A673 (cell line): ENCODE measurements around the gene SLC47A1. TPM values are rescaled to one million over a fixed set of nuclear protein-coding genes. Genes with fewer than 3 reads are reported as not detected.

Source experiments
- BruUV-seq: library from RNA; stranded (reverse); fragments of 400-500 nt; replicated peaks from 2 replicates; lab custom pipeline; 2021; lab: Mats Ljungman, UMichigan
- CTCF ChIA-PET: fragments of 300-600 bp; sonication (Branson Sonifier 250); formaldehyde crosslinking; loops from one replicate; lab custom pipeline; 2022; ENCODE audit warnings: antibody characterized with exemption; lab: Charles Lee
- POLR2A ChIA-PET: fragments of 300-600 bp; sonication (Branson Sonifier 250); formaldehyde crosslinking; loops from one replicate; lab custom pipeline; 2022; ENCODE audit warnings: antibody characterized with exemption; ENCODE audit not compliant: low non-redundant PET; lab: Charles Lee
- DNase-seq: peaks from one replicate; pipeline ENCODE4 v3.0.0-alpha.2; 2015; ENCODE audit warnings: low spot score
- H3K27ac ChIP-seq: fragments of 200-600 bp; sonication (generic); 2 replicates; pipeline ENCODE4 v1.5.1; 2016; ENCODE audit warnings: mixed run types, low read depth, mild to moderate bottlenecking, mixed read lengths, antibody characterized with exemption, low read length; ENCODE audit not compliant: poor library complexity, severe bottlenecking
- H3K27me3 ChIP-seq: fragments of 200-600 bp; sonication (generic); replicated peaks from 2 replicates; pipeline ENCODE4 v1.6.1; 2017; ENCODE audit warnings: mixed run types, low read depth, mild to moderate bottlenecking, mixed read lengths, antibody characterized with exemption, low read length; ENCODE audit not compliant: insufficient read depth, poor library complexity
- H3K36me3 ChIP-seq: fragments of 200-600 bp; sonication (generic); 2 replicates; pipeline ENCODE4 v1.6.1; 2016; ENCODE audit warnings: mixed run types, mild to moderate bottlenecking, mixed read lengths, antibody characterized with exemption, low read length; ENCODE audit not compliant: insufficient read depth, poor library complexity, severe bottlenecking
- H3K4me1 ChIP-seq: fragments of 200-600 bp; sonication (generic); 2 replicates; pipeline ENCODE4 v1.6.1; 2017; ENCODE audit warnings: mixed run types, mild to moderate bottlenecking, mixed read lengths, antibody characterized with exemption, low read length; ENCODE audit not compliant: insufficient read depth, poor library complexity, severe bottlenecking
- H3K4me3 ChIP-seq: fragments of 200-600 bp; sonication (generic); 2 replicates; pipeline ENCODE4 v1.5.1; 2016; ENCODE audit warnings: low read depth, mixed run types, mild to moderate bottlenecking, mixed read lengths, low read length; ENCODE audit not compliant: poor library complexity, severe bottlenecking
- H3K9me3 ChIP-seq: fragments of 200-600 bp; sonication (generic); 2 replicates; pipeline ENCODE4 v1.6.1; 2016; ENCODE audit warnings: mixed run types, low read depth, mild to moderate bottlenecking, mixed read lengths, antibody characterized with exemption, low read length; ENCODE audit not compliant: poor library complexity, severe bottlenecking
- CTCF ChIP-seq: fragments of 300-800, 200-600 bp; sonication (generic); conservative IDR thresholded peaks from 2 replicates; pipeline ENCODE4 v1.5.1; 2017; ENCODE audit warnings: low read depth, mild to moderate bottlenecking, antibody characterized with exemption, low read length, moderate library complexity, mixed read lengths
- EZH2 ChIP-seq: fragments of 200-600 bp; sonication (generic); IDR thresholded peaks from 2 replicates; pipeline ENCODE4 v1.6.1; 2017; ENCODE audit warnings: borderline replicate concordance, low read depth, mild to moderate bottlenecking, mixed read lengths, antibody characterized with exemption, low read length; ENCODE audit not compliant: poor library complexity, severe bottlenecking
- intact Hi-C: fragments of 100-400 bp; cut with micrococcal nuclease; formaldehyde crosslinking; loops from one replicate; pipeline ENCODE4 v1.10.0; 2022; ENCODE audit not compliant: unreplicated experiment
- total RNA-seq: library from RNA; stranded (reverse); gene quantifications from 2 replicates; pipeline ENCODE4 v1.2.3, GENCODE V29; 2021

Gene SLC47A1
- total RNA-seq, 1 experiment from 2014 or later, result 2.1 TPM

GRCh38 chr17:19533036-19533717, 477 bp upstream of the SLC47A1 start:
- no peak for DNase-seq
- no peaks in the 10 kb centered on the region for H3K9me3 ChIP-seq
- peak overlapping the region; percentile 57 for H3K4me3 ChIP-seq
- CTCF ChIA-PET, result no interaction called here
- H3K4me1 ChIP-seq, result no peaks in the 10 kb centered on the region
- H3K36me3 ChIP-seq, result no peaks in the 10 kb centered on the region
- intact Hi-C loops, result no loop called here
- H3K27me3 ChIP-seq, result peaks cover 13% of the 10 kb centered on the region
- H3K27ac ChIP-seq, result no peak overlapping the region
- no peak for TF ChIP-seq EZH2
- BruUV-seq, result no TSS peak
- POLR2A ChIA-PET, result no interaction called here

GRCh38 chr17:19534562-19535149, 1.0 kb downstream of the SLC47A1 start:
- POLR2A ChIA-PET, result no interaction called here

GRCh38 chr17:19537111-19537510, 3.5 kb downstream of the SLC47A1 start:
- Histone ChIP-seq H3K36me3 (no peaks in the 10 kb centered on the region), H3K4me3 (no peak overlapping the region), H3K9me3 (no peaks in the 10 kb centered on the region), H3K4me1 (no peaks in the 10 kb centered on the region), H3K27me3 (peaks cover 13% of the 10 kb centered on the region), H3K27ac (no peak overlapping the region)
- intact Hi-C loops, result no loop called here
- ChIA-PET POLR2A (no interaction called here), CTCF (no interaction called here)
- TF ChIP-seq CTCF (no peak), EZH2 (no peak)
- no peak for DNase-seq
- BruUV-seq, result no TSS peak

More at GRCh38 chr17:19534562-19535149, 1.0 kb downstream of the SLC47A1 start:
- intact Hi-C loops, result no loop called here
- Histone ChIP-seq H3K9me3 (no peaks in the 10 kb centered on the region), H3K36me3 (no peaks in the 10 kb centered on the region), H3K27me3 (peaks cover 13% of the 10 kb centered on the region), H3K4me3 (peak overlapping the region; percentile 57), H3K27ac (no peak overlapping the region), H3K4me1 (no peaks in the 10 kb centered on the region)
- DNase-seq, result no peak
- TF ChIP-seq CTCF (no peak), EZH2 (no peak)
- no TSS peak for BruUV-seq
- CTCF ChIA-PET, result no interaction called here
